Astrocyte (in vitro differentiated cells and primary cell): ENCODE measurements around the gene OXCT1.

Experiments
- EZH2 ChIP-seq: IDR thresholded peaks from 2 replicates; pipeline ENCODE4 v1.6.1; 2012; ENCODE audit warnings: mild to moderate bottlenecking, low read length, inconsistent platforms; ENCODE audit not compliant: insufficient read depth
- TF ChIP-seq, protein P1 (sequence below): IDR thresholded peaks from 2 replicates; pipeline ENCODE4 v1.5.1; 2011; ENCODE audit warnings: low read depth, mild to moderate bottlenecking, inconsistent platforms, low read length, moderate library complexity; ENCODE audit not compliant: insufficient read depth

DNA sequence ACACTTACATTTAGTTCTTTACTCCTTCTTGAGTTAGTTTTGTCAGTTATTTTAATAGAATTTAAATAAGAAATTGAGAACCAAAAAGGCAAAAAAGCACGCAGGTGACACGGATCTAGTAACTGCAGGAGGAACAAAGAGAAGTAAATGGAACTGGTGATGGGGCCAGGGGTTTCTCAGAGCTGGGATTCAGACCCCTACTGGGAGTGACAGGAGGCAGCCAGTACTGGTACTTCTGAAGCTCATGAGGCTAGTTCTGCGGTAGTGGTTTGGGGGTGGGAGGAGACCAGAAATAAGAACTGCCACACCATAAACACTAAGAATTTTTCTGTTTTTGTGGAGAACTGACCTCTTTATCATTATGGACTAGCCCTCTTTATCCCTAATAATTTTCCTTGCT, 48.2 kb downstream of the OXCT1 start:
- TF ChIP-seq, protein P1, sequence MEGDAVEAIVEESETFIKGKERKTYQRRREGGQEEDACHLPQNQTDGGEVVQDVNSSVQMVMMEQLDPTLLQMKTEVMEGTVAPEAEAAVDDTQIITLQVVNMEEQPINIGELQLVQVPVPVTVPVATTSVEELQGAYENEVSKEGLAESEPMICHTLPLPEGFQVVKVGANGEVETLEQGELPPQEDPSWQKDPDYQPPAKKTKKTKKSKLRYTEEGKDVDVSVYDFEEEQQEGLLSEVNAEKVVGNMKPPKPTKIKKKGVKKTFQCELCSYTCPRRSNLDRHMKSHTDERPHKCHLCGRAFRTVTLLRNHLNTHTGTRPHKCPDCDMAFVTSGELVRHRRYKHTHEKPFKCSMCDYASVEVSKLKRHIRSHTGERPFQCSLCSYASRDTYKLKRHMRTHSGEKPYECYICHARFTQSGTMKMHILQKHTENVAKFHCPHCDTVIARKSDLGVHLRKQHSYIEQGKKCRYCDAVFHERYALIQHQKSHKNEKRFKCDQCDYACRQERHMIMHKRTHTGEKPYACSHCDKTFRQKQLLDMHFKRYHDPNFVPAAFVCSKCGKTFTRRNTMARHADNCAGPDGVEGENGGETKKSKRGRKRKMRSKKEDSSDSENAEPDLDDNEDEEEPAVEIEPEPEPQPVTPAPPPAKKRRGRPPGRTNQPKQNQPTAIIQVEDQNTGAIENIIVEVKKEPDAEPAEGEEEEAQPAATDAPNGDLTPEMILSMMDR: no peak
- TF ChIP-seq EZH2: no peak
